Aorta (tissue), 5 donors: ENCODE data around the gene C11orf52. TPM values are rescaled to one million over a fixed set of nuclear protein-coding genes. Genes with fewer than 3 reads are reported as not detected.

Experiments
- ATAC-seq: fragments of 200-7000 bp; cut with Tn5 transposase; one replicate; pipeline ENCODE4 v1.9.1; 2022; ENCODE audit warnings: moderate library complexity; ENCODE audit not compliant: low FRiP score
- DNase-seq, 2 donors: peaks; one replicate each; pipeline ENCODE4 v3.0.0-alpha.2; 2020
- H3K27ac ChIP-seq, 2 donors: one replicate each; pipeline ENCODE4 v1.5.1; 2013; ENCODE audit warnings: low read length in 2 of 2, mild to moderate bottlenecking in 2 of 2, moderate library complexity in 2 of 2, control low read depth in 1 of 2, inconsistent platforms in 1 of 2, low read depth in 1 of 2
- H3K27me3 ChIP-seq, 2 donors: one replicate each; pipeline ENCODE4 v1.6.1; 2013; ENCODE audit warnings: control low read depth in 1 of 2, low read length in 1 of 2, mild to moderate bottlenecking in 1 of 2, moderate library complexity in 1 of 2; ENCODE audit not compliant: insufficient read depth in 2 of 2, control insufficient read depth in 1 of 2
- H3K36me3 ChIP-seq, 2 donors: one replicate each; pipeline ENCODE4 v1.6.1; 2013; ENCODE audit warnings: control low read depth in 1 of 2, low read length in 1 of 2, mild to moderate bottlenecking in 1 of 2; ENCODE audit not compliant: insufficient read depth in 2 of 2, control insufficient read depth in 1 of 2
- H3K4me1 ChIP-seq, 2 donors: one replicate each; pipeline ENCODE4 v1.6.1; 2013; ENCODE audit warnings: low read length in 2 of 2, control low read depth in 1 of 2, mild to moderate bottlenecking in 1 of 2, moderate library complexity in 1 of 2; ENCODE audit not compliant: insufficient read depth in 2 of 2, control insufficient read depth in 1 of 2
- H3K4me3 ChIP-seq, 2 donors: one replicate each; pipeline ENCODE4 v1.5.1; 2013; ENCODE audit warnings: low read length in 2 of 2, control low read depth in 1 of 2, mild to moderate bottlenecking in 1 of 2
- H3K9me3 ChIP-seq: one replicate; pipeline ENCODE4 v1.6.1; 2013; ENCODE audit warnings: mild to moderate bottlenecking, low read length; ENCODE audit not compliant: control insufficient read depth
- WGBS, 2 donors: extraction: QIAGEN DNeasy Blood & Tissue Kit; methylation state at CpG; one replicate each; pipeline ENCODE4 v1.1.7; 2013; 5-methylcytosine and 5-hydroxymethylcytosine counted together
- intact Hi-C, 2 donors: fragments of 100-400 bp; cut with DNase I; formaldehyde crosslinking; loops; one replicate each; pipeline versions ENCODE4 v1.14.2 to v1.15.0; 2022
- polyA plus RNA-seq, 2 donors: library from polyadenylated mRNA; stranded (reverse); fragments of 200-250 nt; gene quantifications; one replicate each; pipeline ENCODE4 v1.2.3, GENCODE V29; 2013
- total RNA-seq, 2 donors: library from RNA; stranded (reverse); fragmentation: NEBNext Ultra II Directional; extraction: Animal tissue kit (Norgen Biotek cat#: 25700); gene quantifications; one replicate each; pipeline ENCODE4 v1.2.1, GENCODE V29; 2021
- donor health status: healthy with polysubstance abuse.
- donor health status: Bipolar disorder and iron deficiency.
- donor health status: DM: no; HTN: no; CAD: no.
- donor health status: DM: no; HTN: no; CAD: no.
- donor health status: DM: yes; HTN: yes; CAD: no.

Gene C11orf52
- total and polyA plus RNA-seq, 4 donors: 2.7 to 5.6 (median 5.2) TPM

GRCh38 chr11:111937844-111938243, 19.1 kb downstream of the C11orf52 start:
- DNase-seq (no peak), ATAC-seq (peak; percentile 46)
- Histone ChIP-seq H3K27me3 (no peaks in the 10 kb centered on the region), H3K27ac (peak overlapping the region; percentile 50 to 62), H3K4me3 (peak overlapping the region in 1 of 2 donors; percentile 57), H3K9me3 (no peaks in the 10 kb centered on the region), H3K4me1 (peaks cover 0 to 2% of the 10 kb centered on the region in 2 donors), H3K36me3 (no peaks in the 10 kb centered on the region)
- intact Hi-C loops: loop anchor here (2.0 to 5.0 kb wide), 2 partner anchors 39 kb away; no protein-coding TSS in a partner anchor
- WGBS, 2 donors: 64 to 72% methylated on average over 7 of the region's 7 CpGs

GRCh38 chr11:111938687-111939160, 20.0 kb downstream of the C11orf52 start:
- DNase-seq (no peak), ATAC-seq (peak; percentile 36)
- no peaks in the 10 kb centered on the region for H3K27me3 ChIP-seq
- no peaks in the 10 kb centered on the region for H3K9me3 ChIP-seq
- H3K27ac ChIP-seq: peak overlapping the region; percentile 44 to 67
- H3K36me3 ChIP-seq: no peaks in the 10 kb centered on the region
- WGBS, 2 donors: 14 to 20% methylated on average over 7 of the region's 7 CpGs
- no peak overlapping the region for H3K4me3 ChIP-seq
- peaks cover 0 to 2% of the 10 kb centered on the region in 2 donors for H3K4me1 ChIP-seq
- intact Hi-C loops: loop anchor here in 1 of 2 donors (5.0 kb wide), 1 partner anchor 39 kb away; no protein-coding TSS in a partner anchor

GRCh38 chr11:111939836-111940604, 21.3 kb downstream of the C11orf52 start:
- Histone ChIP-seq H3K4me3 (no peak overlapping the region), H3K27ac (no peak overlapping the region), H3K4me1 (peaks cover 0 to 9% of the 10 kb centered on the region in 2 donors), H3K9me3 (no peaks in the 10 kb centered on the region), H3K27me3 (no peaks in the 10 kb centered on the region), H3K36me3 (no peaks in the 10 kb centered on the region)
- 84 to 85% methylated on average over 4 of the region's 4 CpGs for WGBS, 2 donors
- intact Hi-C loops: loop anchor here in 1 of 2 donors (5.0 kb wide), 1 partner anchor 37 kb away; no protein-coding TSS in a partner anchor
- DNase-seq (no peak), ATAC-seq (no peak)

- 79 to 81% methylated on average over 5 of the region's 5 CpGs for WGBS, 2 donors
- no peak for ATAC-seq
- Histone ChIP-seq H3K27ac (no peak overlapping the region), H3K4me1 (peaks cover 0 to 9% of the 10 kb centered on the region in 2 donors), H3K9me3 (no peaks in the 10 kb centered on the region), H3K36me3 (no peaks in the 10 kb centered on the region), H3K4me3 (no peak overlapping the region), H3K27me3 (no peaks in the 10 kb centered on the region)
- intact Hi-C loops: no loop called here
- DNase-seq: no peak
Measured at GRCh38 chr11:111941963-111942362, 23.2 kb downstream of the C11orf52 start.

- Histone ChIP-seq H3K27ac (peak overlapping the region in 1 of 2 donors; percentile 30), H3K4me3 (no peak overlapping the region), H3K36me3 (no peaks in the 10 kb centered on the region), H3K27me3 (no peaks in the 10 kb centered on the region), H3K4me1 (peaks cover 0 to 9% of the 10 kb centered on the region in 2 donors), H3K9me3 (no peaks in the 10 kb centered on the region)
- DNase-seq: no peak
- intact Hi-C loops: no loop called here
- 95 to 96% methylated on average over 7 of the region's 7 CpGs for whole genome bisulfite sequencing, 2 donors
- ATAC-seq: no peak
Measured at GRCh38 chr11:111942829-111943228, 24.1 kb downstream of the C11orf52 start.

GRCh38 chr11:111944139-111944538, 25.4 kb downstream of the C11orf52 start:
- DNase-seq (no peak), ATAC-seq (no peak)
- WGBS, 2 donors: 3 to 5% methylated on average over 3 of the region's 3 CpGs
- Histone ChIP-seq H3K4me1 (peaks cover 0 to 9% of the 10 kb centered on the region in 2 donors), H3K36me3 (no peaks in the 10 kb centered on the region), H3K4me3 (no peak overlapping the region), H3K27me3 (no peaks in the 10 kb centered on the region), H3K27ac (peak overlapping the region; percentile 90 to 98), H3K9me3 (no peaks in the 10 kb centered on the region)
- intact Hi-C loops: no loop called here

GRCh38 chr11:111944651-111945051, 25.9 kb downstream of the C11orf52 start:
- no peak overlapping the region for H3K4me3 ChIP-seq
- no peaks in the 10 kb centered on the region for H3K9me3 ChIP-seq
- H3K27me3 ChIP-seq: no peaks in the 10 kb centered on the region
- H3K27ac ChIP-seq: peak overlapping the region; percentile 91 to 98
- DNase-seq (no peak), ATAC-seq (peak; percentile 71)
- WGBS, 2 donors: 4 to 8% methylated on average over 5 of the region's 5 CpGs
- no peaks in the 10 kb centered on the region for H3K36me3 ChIP-seq
- peaks cover 0 to 9% of the 10 kb centered on the region in 2 donors for H3K4me1 ChIP-seq
- intact Hi-C loops: no loop called here

- Histone ChIP-seq H3K9me3 (no peaks in the 10 kb centered on the region), H3K27ac (peak overlapping the region; percentile 77 to 91), H3K4me3 (no peak overlapping the region), H3K36me3 (no peaks in the 10 kb centered on the region), H3K4me1 (peaks cover 0 to 9% of the 10 kb centered on the region in 2 donors), H3K27me3 (no peaks in the 10 kb centered on the region)
- intact Hi-C loops: no loop called here
- ATAC-seq (peak; percentile 17), DNase-seq (no peak)
- 16 to 29% methylated on average over 1 of the region's 1 CpG for WGBS, 2 donors
Measured at GRCh38 chr11:111945198-111945597, 26.5 kb downstream of the C11orf52 start.

GRCh38 chr11:111946499-111946898, 27.8 kb downstream of the C11orf52 start:
- H3K4me1 ChIP-seq: peaks cover 0 to 9% of the 10 kb centered on the region in 2 donors
- no peaks in the 10 kb centered on the region for H3K36me3 ChIP-seq
- H3K4me3 ChIP-seq: no peak overlapping the region
- intact Hi-C loops: no loop called here
- peak overlapping the region in 1 of 2 donors; percentile 71 for H3K27ac ChIP-seq
- no peaks in the 10 kb centered on the region for H3K9me3 ChIP-seq
- peak in 1 of 2 donors; percentile 46 for DNase-seq
- WGBS, 2 donors: 2 to 13% methylated on average over 3 of the region's 3 CpGs
- no peaks in the 10 kb centered on the region for H3K27me3 ChIP-seq
- ATAC-seq: no peak
